NOMO-1 treated with DMSO at 0.1 percent for 48 hours (cell line): ENCODE results near the gene COLEC11.

Experiments used
- DNase-seq: peaks from one replicate; lab custom pipeline; 2025; ENCODE audit not compliant: unreplicated experiment; lab: John Stamatoyannopoulos, UW

The COLEC11 gene

DNA sequence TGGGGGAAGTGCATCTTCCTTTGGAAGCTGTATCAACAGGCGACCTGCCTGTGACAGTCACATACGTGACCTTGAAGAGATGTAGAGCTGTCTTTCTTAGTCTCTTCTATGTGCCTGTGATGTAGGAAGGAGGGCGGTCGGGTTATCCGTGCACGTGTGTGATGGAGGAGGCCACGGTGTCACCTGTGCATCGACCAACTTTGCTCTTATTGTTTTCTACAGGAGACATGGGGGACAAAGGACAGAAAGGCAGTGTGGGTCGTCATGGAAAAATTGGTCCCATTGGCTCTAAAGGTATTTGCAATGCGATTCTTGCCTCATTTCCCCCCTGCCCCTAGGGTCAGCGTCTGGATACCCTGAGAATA, 42.4 kb downstream of the COLEC11 start:
- DNase-seq = no peak

DNA sequence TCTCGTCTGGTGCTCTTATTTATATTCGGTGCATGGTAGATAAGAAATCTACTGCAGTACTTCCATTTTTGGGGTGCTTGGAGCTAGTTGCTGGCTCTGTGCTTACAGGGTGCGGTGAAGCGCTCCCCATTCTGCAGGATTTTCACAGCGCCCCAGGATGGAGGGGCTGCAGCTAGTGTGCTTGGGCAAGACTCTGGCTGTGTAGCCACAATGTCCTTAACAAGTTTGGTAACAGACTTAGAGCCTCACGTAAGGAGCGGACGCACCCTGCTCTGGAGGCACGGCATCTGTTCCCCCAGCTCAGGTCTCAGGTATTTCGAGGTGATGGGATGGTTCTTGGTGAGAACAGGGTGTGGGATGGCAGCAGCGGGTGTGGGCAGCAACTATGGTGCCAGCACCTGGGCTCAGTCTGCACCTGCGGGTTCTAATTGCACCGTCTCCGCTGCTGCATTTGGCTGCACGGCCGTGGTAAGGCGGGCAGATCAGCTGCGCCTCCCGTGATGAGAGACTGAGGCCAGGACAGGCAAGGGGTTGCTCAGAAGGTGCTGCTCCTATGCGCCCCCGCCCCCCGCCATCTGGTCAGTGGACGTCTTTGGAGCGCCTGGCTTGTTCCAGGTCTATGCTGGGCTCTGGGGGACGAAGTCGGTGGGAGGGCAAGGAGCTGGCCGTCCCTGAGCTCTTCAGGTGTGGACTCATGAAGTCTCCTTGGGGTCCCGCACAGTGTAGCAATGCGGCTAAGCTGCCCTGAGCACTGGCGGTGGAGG, 43.0 kb downstream of the COLEC11 start:
- DNase-seq = no peak

- DNase-seq = no peak
Observed at GRCh38 chr2:3638456-3638810, 43.5 kb downstream of the COLEC11 start.

DNA sequence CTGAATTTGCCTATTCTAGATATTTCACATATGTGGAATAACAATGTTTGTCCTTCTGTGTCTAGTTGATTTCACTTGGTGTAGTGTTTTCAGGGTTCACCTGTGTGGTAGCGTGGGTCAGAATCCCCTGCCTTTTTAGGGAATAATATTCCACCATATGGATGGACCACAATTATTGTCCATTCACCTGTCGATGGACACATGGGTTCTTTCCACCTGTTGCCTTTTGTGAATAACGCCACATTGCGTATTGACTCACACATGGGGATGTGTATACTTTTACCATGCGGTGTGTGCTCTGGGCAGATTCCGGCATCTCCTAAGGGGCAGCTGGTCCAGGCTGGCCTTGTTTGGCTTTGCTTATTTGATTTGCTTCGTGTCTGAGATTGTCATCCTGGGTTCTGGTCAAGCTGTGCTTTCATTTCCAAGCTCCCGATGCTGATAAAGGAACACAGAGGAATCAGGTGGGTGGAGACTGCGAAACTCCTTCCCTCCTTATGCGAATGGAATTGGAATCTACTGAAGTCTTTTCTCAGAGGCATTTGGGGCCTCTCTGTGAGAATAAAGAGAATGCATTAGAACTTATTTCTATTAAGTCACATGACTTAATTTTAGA, 44.2 kb downstream of the COLEC11 start:
- no peak for DNase-seq

- DNase-seq = no peak
Observed at GRCh38 chr2:3639653-3640052, 44.7 kb downstream of the COLEC11 start.

GRCh38 chr2:3641181-3641580, 46.3 kb downstream of the COLEC11 start:
- no peak for DNase-seq

DNA sequence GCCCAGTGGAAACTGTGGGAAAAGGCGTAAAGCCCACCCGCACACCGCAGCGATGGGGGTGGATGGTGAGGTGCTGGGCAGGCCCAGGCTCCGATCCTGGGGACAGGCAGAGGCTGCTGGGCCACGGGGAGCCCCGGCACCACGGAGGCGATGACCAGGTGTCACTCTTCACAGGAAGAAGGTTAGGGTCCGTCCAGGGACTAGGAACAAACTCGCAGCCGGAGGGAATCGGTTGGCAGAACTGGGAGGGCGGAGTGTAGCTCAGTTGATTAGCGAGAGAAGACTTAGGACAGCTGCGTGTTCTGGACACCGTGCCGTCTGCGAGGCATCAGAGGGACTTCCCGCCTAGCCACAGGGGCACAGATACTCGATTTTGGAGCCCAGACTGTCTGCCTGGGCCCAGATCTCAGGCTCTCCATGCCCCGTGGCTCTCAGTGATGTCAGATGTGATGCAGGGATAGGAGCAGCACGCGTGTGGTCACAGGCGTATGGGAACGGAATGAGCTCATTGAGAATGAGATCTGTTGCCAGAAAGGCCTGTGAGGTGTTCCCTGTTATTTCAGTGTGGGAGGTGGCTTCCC, 47.0 kb downstream of the COLEC11 start:
- DNase-seq = no peak

DNA sequence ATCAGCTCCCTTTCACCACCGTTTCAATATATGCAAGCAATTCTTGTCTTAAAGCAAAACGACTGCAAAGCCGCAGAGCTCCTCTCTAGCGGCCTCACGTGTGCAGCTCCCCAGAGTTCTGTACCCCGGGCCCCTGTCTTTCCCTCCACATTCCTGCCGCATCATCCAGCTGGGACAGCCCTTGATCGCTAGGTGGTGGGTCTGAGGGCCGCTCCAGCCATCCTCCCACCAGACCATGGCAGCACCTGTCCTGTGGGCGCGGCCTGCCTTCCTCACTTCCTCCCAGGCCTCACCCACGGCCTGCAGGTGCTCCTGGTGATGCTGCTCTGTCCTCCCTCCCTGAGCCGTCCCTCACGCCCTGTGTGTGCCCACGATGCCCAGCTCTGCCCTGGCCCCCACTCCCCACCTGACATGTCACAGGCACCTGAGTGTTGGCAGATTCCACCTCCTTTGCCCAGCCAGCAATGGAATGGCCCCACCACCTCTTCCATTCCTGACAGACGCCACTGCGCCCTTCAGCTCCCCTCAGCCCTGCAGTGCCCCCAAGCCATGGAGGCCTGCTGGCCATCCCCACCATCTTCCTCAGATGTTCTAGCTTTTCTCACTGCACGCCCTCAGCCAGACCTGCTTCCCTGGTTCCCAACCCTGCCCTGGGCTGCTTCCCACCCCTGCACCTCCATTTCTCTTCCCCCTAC, 47.8 kb downstream of the COLEC11 start:
- DNase-seq = no peak

- DNase-seq = no peak
Observed at GRCh38 chr2:3643371-3644245, 48.7 kb downstream of the COLEC11 start.

- no peak for DNase-seq
Observed at GRCh38 chr2:3644246-3644525, 49.3 kb downstream of the COLEC11 start.

GRCh38 chr2:3644891-3645605, 50.1 kb downstream of the COLEC11 start:
- DNase-seq = no peak

- no peak for DNase-seq
Observed at GRCh38 chr2:3645745-3646389, 51.0 kb downstream of the COLEC11 start.

- no peak for DNase-seq
Observed at GRCh38 chr2:3646446-3646845, 51.5 kb downstream of the COLEC11 start.

DNA sequence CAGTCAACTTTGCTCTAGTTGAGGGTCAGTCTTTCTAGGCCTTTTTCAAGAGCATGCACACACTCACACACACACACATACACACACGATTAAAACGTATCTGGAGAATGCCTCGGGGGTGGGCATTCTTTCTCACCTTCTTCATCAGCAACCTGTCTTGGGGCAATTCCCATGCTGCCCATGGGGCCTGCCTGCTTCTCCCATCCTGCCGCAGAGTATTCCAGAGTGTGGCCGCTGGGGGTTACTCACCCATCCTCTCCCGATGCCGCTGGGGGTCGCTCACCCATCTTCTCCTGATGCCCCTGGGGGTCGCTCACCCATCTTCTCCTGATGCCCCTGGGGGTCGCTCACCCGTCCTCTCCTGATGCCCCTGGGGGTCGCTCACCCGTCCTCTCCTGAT, 52.3 kb downstream of the COLEC11 start:
- DNase-seq = no peak

DNA sequence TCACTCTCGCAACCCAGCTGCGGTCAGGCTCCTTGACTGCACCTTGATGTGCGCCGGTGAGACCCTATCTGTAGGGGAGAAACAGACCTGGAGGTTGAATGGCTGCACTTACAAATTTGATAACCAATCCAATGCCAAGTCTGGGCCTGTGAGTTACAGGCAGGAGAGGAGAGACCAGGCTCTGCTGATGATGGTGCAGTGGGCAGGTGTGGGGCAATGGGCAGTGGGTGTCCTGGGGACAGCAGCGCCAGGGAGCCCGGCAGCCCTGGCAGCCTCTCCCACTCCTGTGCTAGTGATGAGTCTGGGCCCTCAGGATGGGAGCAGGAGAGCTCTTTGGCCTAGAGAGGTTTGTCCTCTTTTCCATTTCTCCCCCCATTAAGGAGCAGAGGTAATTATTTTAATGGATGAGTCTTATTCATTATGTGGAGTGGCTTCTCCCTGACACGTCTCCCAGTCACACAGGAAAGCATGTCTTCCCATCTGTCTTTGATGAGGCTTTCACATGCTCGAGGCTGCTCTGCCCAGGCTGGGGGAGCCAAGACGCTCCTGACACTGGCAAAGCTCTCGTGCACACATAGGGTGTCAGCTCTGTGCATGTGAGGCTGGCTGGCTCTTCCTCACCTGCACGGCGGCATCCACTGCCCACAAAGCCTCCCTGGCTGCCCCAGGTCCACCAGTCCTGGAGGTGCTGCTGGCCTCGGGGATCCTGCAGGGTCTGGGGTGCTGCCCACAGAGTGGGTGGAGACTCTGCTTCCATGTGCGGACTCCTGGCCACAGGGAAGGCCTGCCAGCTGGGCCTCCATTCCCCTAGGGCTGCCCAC, 53.1 kb downstream of the COLEC11 start:
- no peak for DNase-seq

DNA sequence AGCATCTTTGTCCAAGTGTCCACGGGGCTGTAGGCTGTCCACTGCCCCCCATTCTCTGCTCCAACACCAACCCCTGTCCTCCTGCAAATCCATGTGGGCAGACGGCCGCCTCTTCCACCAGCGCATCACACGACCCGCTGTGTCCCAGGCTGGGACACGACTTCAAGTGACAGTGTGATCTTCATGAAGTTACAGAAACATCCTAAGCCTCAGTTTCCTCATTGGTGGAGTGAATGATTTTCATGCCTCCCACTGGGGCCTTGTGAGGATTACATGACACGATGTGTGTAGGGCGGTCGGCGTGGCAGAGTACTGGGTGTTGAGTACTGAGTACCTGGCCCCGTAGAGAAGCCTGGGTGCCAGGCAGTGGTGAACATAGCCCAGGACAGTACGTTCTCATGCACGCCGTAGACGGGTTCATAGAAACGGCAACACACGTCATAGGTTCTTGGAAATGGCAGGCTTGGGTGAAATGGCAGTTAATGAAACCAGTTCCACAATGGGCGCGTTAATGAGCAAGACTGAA, 53.8 kb downstream of the COLEC11 start:
- no peak for DNase-seq

- DNase-seq = no peak
Observed at GRCh38 chr2:3649581-3649980, 54.7 kb downstream of the COLEC11 start.

GRCh38 chr2:3650140-3650920, 55.4 kb downstream of the COLEC11 start:
- DNase-seq = no peak
